Chondrocyte (in vitro differentiated cells): ENCODE measurements around the gene ALG9. TPM values are rescaled to one million over a fixed set of nuclear protein-coding genes. Genes with fewer than 3 reads are reported as not detected.

Source experiments
- DNase-seq: peaks from one replicate; pipeline ENCODE4 v3.0.0; 2021; ENCODE audit warnings: mixed read lengths, low spot score
- H3K27ac Mint-ChIP-seq: one replicate; pipeline ENCODE4 v1.8.0; 2021; ENCODE audit warnings: mild to moderate bottlenecking, moderate library complexity, mixed read lengths; ENCODE audit not compliant: unreplicated experiment
- H3K27me3 Mint-ChIP-seq: 2 replicates; pipeline ENCODE4 v1.8.0; 2021; ENCODE audit warnings: low read depth, mixed read lengths
- H3K36me3 Mint-ChIP-seq: 2 replicates; pipeline ENCODE4 v1.8.0; 2021; ENCODE audit warnings: low read depth, mixed read lengths
- H3K4me1 Mint-ChIP-seq: 2 replicates; pipeline ENCODE4 v1.8.0; 2021; ENCODE audit warnings: low read depth, mild to moderate bottlenecking, mixed read lengths
- H3K4me3 Mint-ChIP-seq: one replicate; pipeline ENCODE4 v1.8.0; 2021; ENCODE audit warnings: mild to moderate bottlenecking, moderate library complexity, mixed read lengths; ENCODE audit not compliant: unreplicated experiment
- H3K9me3 Mint-ChIP-seq: 2 replicates; pipeline ENCODE4 v1.8.0; 2021; ENCODE audit warnings: low read depth, mixed read lengths
- total RNA-seq: library from RNA; stranded (reverse); gene quantifications from 3 replicates; pipeline ENCODE4 v1.2.1, GENCODE V29; 2021
- TF ChIP-seq, protein P1 (sequence below): fragments of 200-600 bp; sonication (generic); IDR thresholded peaks from 2 replicates; pipeline ENCODE4 v1.5.0; 2021; ENCODE audit warnings: antibody characterized with exemption, mild to moderate bottlenecking, moderate library complexity

The ALG9 gene
- total RNA-seq, 1 donor from 2014 or later: 29.8 TPM

GRCh38 chr11:111835665-111836064, 35.7 kb downstream of the ALG9 start:
- H3K4me3 Mint-ChIP-seq: no peak overlapping the region
- no peaks in the 10 kb centered on the region for H3K9me3 Mint-ChIP-seq
- peaks cover 17% of the 10 kb centered on the region for H3K36me3 Mint-ChIP-seq
- TF ChIP-seq, protein P1, sequence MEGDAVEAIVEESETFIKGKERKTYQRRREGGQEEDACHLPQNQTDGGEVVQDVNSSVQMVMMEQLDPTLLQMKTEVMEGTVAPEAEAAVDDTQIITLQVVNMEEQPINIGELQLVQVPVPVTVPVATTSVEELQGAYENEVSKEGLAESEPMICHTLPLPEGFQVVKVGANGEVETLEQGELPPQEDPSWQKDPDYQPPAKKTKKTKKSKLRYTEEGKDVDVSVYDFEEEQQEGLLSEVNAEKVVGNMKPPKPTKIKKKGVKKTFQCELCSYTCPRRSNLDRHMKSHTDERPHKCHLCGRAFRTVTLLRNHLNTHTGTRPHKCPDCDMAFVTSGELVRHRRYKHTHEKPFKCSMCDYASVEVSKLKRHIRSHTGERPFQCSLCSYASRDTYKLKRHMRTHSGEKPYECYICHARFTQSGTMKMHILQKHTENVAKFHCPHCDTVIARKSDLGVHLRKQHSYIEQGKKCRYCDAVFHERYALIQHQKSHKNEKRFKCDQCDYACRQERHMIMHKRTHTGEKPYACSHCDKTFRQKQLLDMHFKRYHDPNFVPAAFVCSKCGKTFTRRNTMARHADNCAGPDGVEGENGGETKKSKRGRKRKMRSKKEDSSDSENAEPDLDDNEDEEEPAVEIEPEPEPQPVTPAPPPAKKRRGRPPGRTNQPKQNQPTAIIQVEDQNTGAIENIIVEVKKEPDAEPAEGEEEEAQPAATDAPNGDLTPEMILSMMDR: no peak
- no peaks in the 10 kb centered on the region for H3K27me3 Mint-ChIP-seq
- H3K4me1 Mint-ChIP-seq: peaks cover 3% of the 10 kb centered on the region
- H3K27ac Mint-ChIP-seq: no peak overlapping the region
- no peak for DNase-seq

DNA sequence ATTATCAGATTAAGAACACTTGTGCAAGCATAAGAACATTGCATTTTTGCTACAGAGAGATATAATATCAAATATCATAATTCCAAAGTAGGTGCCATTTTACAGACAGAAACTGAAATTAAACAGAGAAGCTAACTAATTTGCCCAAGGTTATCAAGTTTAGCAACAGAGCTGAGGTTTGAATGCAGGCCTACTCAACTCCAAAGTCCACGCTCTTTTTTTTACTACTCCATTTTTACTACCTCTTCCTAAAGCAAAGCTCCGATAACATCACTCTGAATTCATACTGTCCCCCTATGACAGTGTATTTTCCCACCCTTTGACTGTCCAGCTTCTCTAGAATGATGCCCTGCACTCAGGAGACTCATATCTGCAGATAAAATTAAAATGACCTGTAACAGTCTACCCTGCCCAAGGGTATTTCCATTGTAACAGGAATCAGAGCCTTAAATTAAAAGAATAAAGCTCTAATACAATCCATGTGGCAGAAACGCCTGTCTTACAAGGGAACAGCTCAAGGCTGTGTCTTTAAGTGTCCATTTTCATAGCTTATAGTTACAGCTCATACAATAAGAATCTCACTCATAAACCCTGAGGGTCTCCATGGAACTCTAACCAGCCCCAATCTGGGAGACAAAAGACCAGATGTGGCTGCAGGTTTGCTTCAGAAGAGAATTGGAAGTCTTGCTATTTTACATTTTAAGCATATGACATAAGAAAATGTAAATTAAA, 36.8 kb downstream of the ALG9 start:
- TF ChIP-seq, protein P1: no peak
- H3K27me3 Mint-ChIP-seq: no peaks in the 10 kb centered on the region
- peaks cover 5% of the 10 kb centered on the region for H3K4me1 Mint-ChIP-seq
- H3K9me3 Mint-ChIP-seq: no peaks in the 10 kb centered on the region
- H3K4me3 Mint-ChIP-seq: no peak overlapping the region
- no peak for DNase-seq
- H3K27ac Mint-ChIP-seq: no peak overlapping the region
- H3K36me3 Mint-ChIP-seq: peaks cover 18% of the 10 kb centered on the region

- Mint-ChIP-seq H3K27ac (no peak overlapping the region), H3K27me3 (no peaks in the 10 kb centered on the region), H3K4me3 (no peak overlapping the region), H3K4me1 (peaks cover 15% of the 10 kb centered on the region), H3K9me3 (no peaks in the 10 kb centered on the region), H3K36me3 (peaks cover 18% of the 10 kb centered on the region)
- DNase-seq: no peak
- TF ChIP-seq, protein P1: peak; percentile 58
These were observed 37.9 kb downstream of the ALG9 start for GRCh38 chr11:111833524-111833923.

DNA sequence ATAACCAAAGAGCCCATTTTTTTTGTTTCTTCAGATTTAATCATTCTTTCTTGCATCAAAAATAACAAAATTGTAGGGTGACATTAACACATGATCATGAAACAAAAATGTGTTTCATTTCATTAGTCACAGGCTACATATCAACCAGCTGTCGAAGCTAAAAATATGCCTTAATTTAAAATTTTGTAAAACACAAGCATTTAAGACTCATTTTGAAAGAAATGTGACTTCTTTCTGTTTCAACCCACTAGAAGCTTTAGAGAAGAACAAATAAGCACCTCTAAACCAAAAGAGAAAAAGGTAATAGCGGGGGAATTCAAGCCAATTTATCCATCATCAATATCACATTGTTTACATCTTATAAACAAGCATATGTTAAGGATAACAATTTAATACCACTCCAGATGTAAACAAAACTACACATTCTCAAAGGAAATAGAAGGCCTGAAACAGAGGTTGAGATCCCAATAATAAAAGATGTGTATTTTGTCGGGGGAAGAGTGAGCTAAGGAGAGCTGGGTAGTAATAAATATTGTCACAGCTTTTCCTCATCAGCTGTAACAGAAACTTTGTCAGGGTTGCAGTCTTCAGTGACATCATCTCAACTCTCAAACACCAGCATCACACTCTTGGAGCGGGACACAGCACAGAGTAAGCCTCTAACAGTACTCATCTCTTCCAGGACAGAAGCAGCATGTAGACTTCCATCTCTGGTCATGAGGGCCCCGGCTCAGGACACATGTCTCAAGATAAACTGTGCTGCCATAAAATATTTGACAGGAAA, 42.0 kb downstream of the ALG9 start:
- DNase-seq: no peak
- H3K4me1 Mint-ChIP-seq: peaks cover 15% of the 10 kb centered on the region
- H3K27me3 Mint-ChIP-seq: no peaks in the 10 kb centered on the region
- peaks cover 6% of the 10 kb centered on the region for H3K36me3 Mint-ChIP-seq
- no peak overlapping the region for H3K4me3 Mint-ChIP-seq
- no peaks in the 10 kb centered on the region for H3K9me3 Mint-ChIP-seq
- TF ChIP-seq, protein P1: no peak
- peak overlapping the region; percentile 52 for H3K27ac Mint-ChIP-seq

DNA sequence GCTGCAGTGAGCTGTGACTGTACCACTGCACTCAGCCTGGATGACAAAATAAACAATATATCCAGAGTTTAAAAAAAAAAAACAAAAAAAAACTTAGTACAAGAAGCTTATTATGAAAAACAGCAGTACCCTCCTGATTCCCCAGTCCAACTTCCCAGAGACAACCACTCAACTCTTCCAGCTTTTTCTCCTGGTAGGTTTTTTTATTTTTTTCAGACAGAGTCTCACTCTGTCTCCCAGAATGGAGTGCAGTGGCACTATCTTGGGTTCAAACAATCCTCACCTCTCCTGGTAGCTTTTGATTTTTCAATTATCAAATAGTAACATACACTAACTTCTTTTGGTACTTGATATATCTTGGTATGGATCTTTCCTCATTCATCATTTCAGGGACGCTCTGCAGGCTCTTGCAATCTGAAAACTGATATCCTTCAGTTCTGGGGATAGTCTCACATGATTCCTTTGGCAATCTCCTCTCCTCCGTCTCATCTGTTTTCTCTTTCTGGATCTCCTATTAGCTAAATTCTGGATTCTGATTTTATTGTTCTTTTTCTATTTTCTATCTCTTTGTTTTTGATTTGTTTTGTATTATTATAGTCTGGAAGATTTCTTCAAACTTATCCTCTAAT, 44.9 kb downstream of the ALG9 start:
- Mint-ChIP-seq H3K27ac (no peak overlapping the region), H3K27me3 (no peaks in the 10 kb centered on the region), H3K36me3 (peaks cover 6% of the 10 kb centered on the region), H3K4me1 (peaks cover 15% of the 10 kb centered on the region), H3K4me3 (no peak overlapping the region), H3K9me3 (no peaks in the 10 kb centered on the region)
- TF ChIP-seq, protein P1: no peak
- no peak for DNase-seq
